GM23338 (cell line): ENCODE results near the gene AKR1B1. TPM values are rescaled to one million over a fixed set of nuclear protein-coding genes. Genes with fewer than 3 reads are reported as not detected.

Experiments used
- ATAC-seq: fragments of 200-7000 bp; cut with Tn5 transposase; 3 replicates; pipeline ENCODE4 v1.9.1; 2020
- DNase-seq: peaks from one replicate; pipeline ENCODE4 v3.0.0-alpha.2; 2015; ENCODE audit warnings: low spot score
- H2AFZ ChIP-seq: fragments of 200-600 bp; sonication (generic); 2 replicates; pipeline ENCODE4 v1.8.0; 2016; ENCODE audit warnings: antibody characterized with exemption, mild to moderate bottlenecking, moderate library complexity
- H3F3A ChIP-seq: fragments of 200-600 bp; sonication (generic); replicated peaks from 2 replicates; pipeline ENCODE4 v1.8.0; 2017; ENCODE audit warnings: antibody characterized with exemption, mixed run types, low read depth
- H3K27ac ChIP-seq: fragments of 200-600 bp; sonication (generic); 2 replicates; pipeline ENCODE4 v1.6.1; 2016; ENCODE audit warnings: low read depth
- H3K27me3 ChIP-seq: fragments of 200-600 bp; sonication (generic); 2 replicates; pipeline ENCODE4 v1.8.0; 2016; ENCODE audit warnings: mild to moderate bottlenecking, mixed run types, moderate library complexity; ENCODE audit not compliant: insufficient read depth
- H3K36me3 ChIP-seq: fragments of 200-600 bp; sonication (generic); 2 replicates; pipeline ENCODE4 v1.8.0; 2016; ENCODE audit warnings: mild to moderate bottlenecking; ENCODE audit not compliant: insufficient read depth
- H3K4me1 ChIP-seq: fragments of 200-600 bp; sonication (generic); 2 replicates; pipeline ENCODE4 v1.8.0; 2016; ENCODE audit warnings: mild to moderate bottlenecking, moderate library complexity; ENCODE audit not compliant: insufficient read depth
- H3K4me2 ChIP-seq: fragments of 200-600 bp; sonication (generic); 2 replicates; pipeline ENCODE4 v1.7.1; 2017; ENCODE audit warnings: mixed run types
- H3K4me3 ChIP-seq: fragments of 200-600 bp; sonication (generic); 2 replicates; pipeline ENCODE4 v1.6.1; 2016; ENCODE audit warnings: mixed run types
- H3K79me2 ChIP-seq: fragments of 200-600 bp; sonication (generic); replicated peaks from 2 replicates; pipeline ENCODE4 v1.8.0; 2017; ENCODE audit warnings: mild to moderate bottlenecking; ENCODE audit not compliant: insufficient read depth
- H3K9me2 ChIP-seq: fragments of 200-600 bp; sonication (generic); 2 replicates; pipeline ENCODE4 v1.8.0; 2017; ENCODE audit not compliant: insufficient read depth
- H4K20me1 ChIP-seq: fragments of 200-600 bp; sonication (generic); replicated peaks from 2 replicates; pipeline ENCODE4 v1.8.0; 2017; ENCODE audit warnings: mild to moderate bottlenecking; ENCODE audit not compliant: insufficient read depth
- H3K27ac Mint-ChIP-seq: 2 replicates; pipeline ENCODE4 v1.8.0; 2020; ENCODE audit warnings: inconsistent platforms, mild to moderate bottlenecking, moderate library complexity, mixed read lengths
- H3K27me3 Mint-ChIP-seq: 3 replicates; pipeline ENCODE4 v1.8.0; 2022; ENCODE audit warnings: low read depth, mild to moderate bottlenecking, moderate library complexity, mixed read lengths, inconsistent platforms; ENCODE audit not compliant: insufficient read depth, poor library complexity
- H3K36me3 Mint-ChIP-seq: 3 replicates; pipeline ENCODE4 v1.8.0; 2021; ENCODE audit warnings: low read depth, mild to moderate bottlenecking, inconsistent platforms, moderate library complexity, mixed read lengths
- H3K4me1 Mint-ChIP-seq: 3 replicates; pipeline ENCODE4 v1.8.0; 2020; ENCODE audit warnings: mild to moderate bottlenecking, inconsistent platforms, mixed read lengths
- H3K4me3 Mint-ChIP-seq: 3 replicates; pipeline ENCODE4 v1.8.0; 2021; ENCODE audit warnings: moderate library complexity, mild to moderate bottlenecking, inconsistent platforms, mixed read lengths
- H3K9me3 Mint-ChIP-seq: 3 replicates; pipeline ENCODE4 v1.8.0; 2020; ENCODE audit warnings: moderate library complexity, mild to moderate bottlenecking, inconsistent platforms, mixed read lengths
- CREB1 ChIP-seq: fragments of 250-450 bp; sonication (Bioruptor Pico); IDR thresholded peaks from 2 replicates; pipeline ENCODE4 v1.5.0; 2020; ENCODE audit warnings: low read depth, mild to moderate bottlenecking, moderate library complexity
- EZH2 ChIP-seq: fragments of 200-600 bp; sonication (generic); IDR thresholded peaks from one replicate; pipeline ENCODE4 v1.8.0; 2017; ENCODE audit warnings: antibody characterized with exemption, mild to moderate bottlenecking, low read depth; ENCODE audit not compliant: unreplicated experiment
- EZH2phosphoT487 ChIP-seq: fragments of 200-600 bp; sonication (generic); IDR thresholded peaks from one replicate; pipeline ENCODE4 v1.8.1; 2018; ENCODE audit warnings: antibody characterized with exemption; ENCODE audit not compliant: unreplicated experiment
- JUNB ChIP-seq: IDR thresholded peaks from one replicate; pipeline ENCODE4 v1.6.1; 2016; ENCODE audit warnings: antibody characterized with exemption; ENCODE audit not compliant: unreplicated experiment
- NANOG ChIP-seq: IDR thresholded peaks from 2 replicates; pipeline ENCODE4 v1.6.1; 2016; ENCODE audit warnings: antibody characterized with exemption, borderline replicate concordance
- POLR2AphosphoS5 ChIP-seq: IDR thresholded peaks from 2 replicates; pipeline ENCODE4 v1.6.1; 2016; ENCODE audit warnings: antibody characterized with exemption, low read depth
- STAT1 ChIP-seq: IDR thresholded peaks from one replicate; pipeline ENCODE4 v1.6.1; 2016; ENCODE audit warnings: antibody characterized with exemption; ENCODE audit not compliant: unreplicated experiment
- ZNF114 ChIP-seq: fragments of 250-450 bp; sonication (Bioruptor Pico); IDR thresholded peaks from 2 replicates; pipeline ENCODE4 v1.5.0; 2020; ENCODE audit warnings: mild to moderate bottlenecking, moderate library complexity
- ZNF331 ChIP-seq: fragments of 250-450 bp; sonication (Bioruptor Pico); IDR thresholded peaks from 2 replicates; pipeline ENCODE4 v1.5.0; 2020; ENCODE audit warnings: low read depth, mild to moderate bottlenecking, moderate library complexity
- polyA plus RNA-seq: library from polyadenylated mRNA; unstranded; fragments of >200 nt; fragmentation: Nextera tagmentation; extraction: Ambion mirVana; gene quantifications from 2 replicates; pipeline ENCODE4 v1.2.1, GENCODE V29; 2016
- total RNA-seq: library from RNA; depleted of rRNA; stranded (reverse); fragments of >200 nt; shearing (Covaris generic); gene quantifications from 2 replicates; pipeline ENCODE4 v1.2.3, GENCODE V29; 2014
- TF ChIP-seq, protein P1 (sequence below): IDR thresholded peaks from one replicate; pipeline ENCODE4 v1.6.1; 2018; ENCODE audit warnings: antibody characterized with exemption; ENCODE audit not compliant: unreplicated experiment
- TF ChIP-seq, protein P2 (sequence below): IDR thresholded peaks from 2 replicates; pipeline ENCODE4 v1.6.1; 2016; ENCODE audit warnings: antibody characterized with exemption
- TF ChIP-seq, protein P3 (sequence below), 2 experiments: fragments of 200-600 bp in 1 of 2; sonication (generic) in 1 of 2; conservative IDR thresholded peaks; 2 replicates each; pipeline versions ENCODE4 v1.5.1 to v1.6.1; 2016 to 2017; ENCODE audit warnings: antibody characterized with exemption in 2 of 2, low read depth in 2 of 2, mild to moderate bottlenecking in 2 of 2, moderate library complexity in 1 of 2

AKR1B1 gene
- total and polyA plus RNA-seq, 2 experiments from 2014 or later: 132 to 154 TPM

DNA sequence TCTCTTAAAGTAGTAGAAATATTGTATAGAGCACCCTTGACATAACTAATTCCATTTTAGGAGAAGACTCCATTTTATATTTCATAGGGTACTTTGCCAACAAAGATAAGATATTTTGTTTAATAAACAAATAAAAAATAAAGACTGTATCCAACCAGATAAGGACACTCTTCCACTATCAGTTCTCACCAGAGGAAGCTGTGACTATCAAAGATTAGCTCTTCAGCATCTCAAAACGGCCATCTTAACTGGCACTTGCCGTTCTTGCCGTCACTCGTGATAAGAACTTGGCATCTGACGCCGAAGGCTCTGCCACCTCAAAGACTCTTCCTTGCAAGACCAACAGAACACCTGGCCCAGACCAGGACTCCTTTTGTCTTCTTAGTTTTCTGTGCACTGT, 26.3 kb upstream of the AKR1B1 start (continued):
- TF ChIP-seq, protein P1, sequence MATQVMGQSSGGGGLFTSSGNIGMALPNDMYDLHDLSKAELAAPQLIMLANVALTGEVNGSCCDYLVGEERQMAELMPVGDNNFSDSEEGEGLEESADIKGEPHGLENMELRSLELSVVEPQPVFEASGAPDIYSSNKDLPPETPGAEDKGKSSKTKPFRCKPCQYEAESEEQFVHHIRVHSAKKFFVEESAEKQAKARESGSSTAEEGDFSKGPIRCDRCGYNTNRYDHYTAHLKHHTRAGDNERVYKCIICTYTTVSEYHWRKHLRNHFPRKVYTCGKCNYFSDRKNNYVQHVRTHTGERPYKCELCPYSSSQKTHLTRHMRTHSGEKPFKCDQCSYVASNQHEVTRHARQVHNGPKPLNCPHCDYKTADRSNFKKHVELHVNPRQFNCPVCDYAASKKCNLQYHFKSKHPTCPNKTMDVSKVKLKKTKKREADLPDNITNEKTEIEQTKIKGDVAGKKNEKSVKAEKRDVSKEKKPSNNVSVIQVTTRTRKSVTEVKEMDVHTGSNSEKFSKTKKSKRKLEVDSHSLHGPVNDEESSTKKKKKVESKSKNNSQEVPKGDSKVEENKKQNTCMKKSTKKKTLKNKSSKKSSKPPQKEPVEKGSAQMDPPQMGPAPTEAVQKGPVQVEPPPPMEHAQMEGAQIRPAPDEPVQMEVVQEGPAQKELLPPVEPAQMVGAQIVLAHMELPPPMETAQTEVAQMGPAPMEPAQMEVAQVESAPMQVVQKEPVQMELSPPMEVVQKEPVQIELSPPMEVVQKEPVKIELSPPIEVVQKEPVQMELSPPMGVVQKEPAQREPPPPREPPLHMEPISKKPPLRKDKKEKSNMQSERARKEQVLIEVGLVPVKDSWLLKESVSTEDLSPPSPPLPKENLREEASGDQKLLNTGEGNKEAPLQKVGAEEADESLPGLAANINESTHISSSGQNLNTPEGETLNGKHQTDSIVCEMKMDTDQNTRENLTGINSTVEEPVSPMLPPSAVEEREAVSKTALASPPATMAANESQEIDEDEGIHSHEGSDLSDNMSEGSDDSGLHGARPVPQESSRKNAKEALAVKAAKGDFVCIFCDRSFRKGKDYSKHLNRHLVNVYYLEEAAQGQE: no peak
- TF ChIP-seq, protein P2, sequence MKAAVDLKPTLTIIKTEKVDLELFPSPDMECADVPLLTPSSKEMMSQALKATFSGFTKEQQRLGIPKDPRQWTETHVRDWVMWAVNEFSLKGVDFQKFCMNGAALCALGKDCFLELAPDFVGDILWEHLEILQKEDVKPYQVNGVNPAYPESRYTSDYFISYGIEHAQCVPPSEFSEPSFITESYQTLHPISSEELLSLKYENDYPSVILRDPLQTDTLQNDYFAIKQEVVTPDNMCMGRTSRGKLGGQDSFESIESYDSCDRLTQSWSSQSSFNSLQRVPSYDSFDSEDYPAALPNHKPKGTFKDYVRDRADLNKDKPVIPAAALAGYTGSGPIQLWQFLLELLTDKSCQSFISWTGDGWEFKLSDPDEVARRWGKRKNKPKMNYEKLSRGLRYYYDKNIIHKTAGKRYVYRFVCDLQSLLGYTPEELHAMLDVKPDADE: no peak
- TF ChIP-seq STAT1 (no peak), POLR2AphosphoS5 (no peak), JUNB (no peak), ZNF331 (CRISPR knock-in tag) (no peak), CREB1 (CRISPR knock-in tag) (no peak)
- TF ChIP-seq, protein P3, sequence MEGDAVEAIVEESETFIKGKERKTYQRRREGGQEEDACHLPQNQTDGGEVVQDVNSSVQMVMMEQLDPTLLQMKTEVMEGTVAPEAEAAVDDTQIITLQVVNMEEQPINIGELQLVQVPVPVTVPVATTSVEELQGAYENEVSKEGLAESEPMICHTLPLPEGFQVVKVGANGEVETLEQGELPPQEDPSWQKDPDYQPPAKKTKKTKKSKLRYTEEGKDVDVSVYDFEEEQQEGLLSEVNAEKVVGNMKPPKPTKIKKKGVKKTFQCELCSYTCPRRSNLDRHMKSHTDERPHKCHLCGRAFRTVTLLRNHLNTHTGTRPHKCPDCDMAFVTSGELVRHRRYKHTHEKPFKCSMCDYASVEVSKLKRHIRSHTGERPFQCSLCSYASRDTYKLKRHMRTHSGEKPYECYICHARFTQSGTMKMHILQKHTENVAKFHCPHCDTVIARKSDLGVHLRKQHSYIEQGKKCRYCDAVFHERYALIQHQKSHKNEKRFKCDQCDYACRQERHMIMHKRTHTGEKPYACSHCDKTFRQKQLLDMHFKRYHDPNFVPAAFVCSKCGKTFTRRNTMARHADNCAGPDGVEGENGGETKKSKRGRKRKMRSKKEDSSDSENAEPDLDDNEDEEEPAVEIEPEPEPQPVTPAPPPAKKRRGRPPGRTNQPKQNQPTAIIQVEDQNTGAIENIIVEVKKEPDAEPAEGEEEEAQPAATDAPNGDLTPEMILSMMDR (conservative IDR thresholded peaks at IDR 0.05; ENCODE audit: low read depth in 2 of 2): no peak

DNA sequence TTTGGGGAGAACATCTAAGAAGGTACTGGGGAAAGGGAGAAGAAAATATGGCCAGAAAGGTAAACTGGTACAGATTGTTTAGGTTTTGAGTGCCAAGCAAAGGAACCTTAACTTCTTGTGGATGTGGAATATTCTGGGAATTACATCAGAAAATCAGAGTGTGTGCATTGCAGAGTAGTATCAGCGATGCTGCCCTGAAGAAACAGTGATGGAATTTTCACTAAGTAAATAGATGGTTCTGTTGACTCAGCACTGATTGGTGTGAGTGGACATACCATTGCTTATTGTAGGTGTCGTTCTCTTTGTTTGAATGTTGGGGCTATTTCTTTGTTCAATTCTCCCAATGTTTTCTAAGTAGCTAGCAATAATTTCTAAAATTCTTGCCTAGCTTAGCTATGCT, 24.4 kb upstream of the AKR1B1 start:
- Histone ChIP-seq H3K79me2 (no peaks in the 10 kb centered on the region), H3K4me3 (no peak overlapping the region), H4K20me1 (no peaks in the 10 kb centered on the region), H3K4me2 (no peak overlapping the region), H3F3A (no peaks in the 10 kb centered on the region), H3K36me3 (no peaks in the 10 kb centered on the region), H2AFZ (no peak overlapping the region; the same call in 1 of the 2 replicates), H3K9me2 (0 out of 2 replicates have a peak, but pooled peaks cover 3% of the 10 kb centered on the region), H3K27me3 (no peaks in the 10 kb centered on the region), H3K4me1 (no peaks in the 10 kb centered on the region), H3K27ac (no peak overlapping the region)
- Mint-ChIP-seq H3K4me1 (peaks cover 12% of the 10 kb centered on the region), H3K27ac (no peak overlapping the region), H3K9me3 (peaks cover 14% of the 10 kb centered on the region; the same call in 2 of the 3 replicates), H3K27me3 (no peaks in the 10 kb centered on the region), H3K36me3 (peaks cover 5% of the 10 kb centered on the region; the same call in 2 of the 3 replicates), H3K4me3 (no peak overlapping the region)
- DNase-seq (no peak), ATAC-seq (no peak)
- no peak for TF ChIP-seq JUNB
- no peak for TF ChIP-seq EZH2
- no peak for TF ChIP-seq ZNF331 (CRISPR knock-in tag)
- TF ChIP-seq, protein P1: no peak
- no peak for TF ChIP-seq ZNF114 (CRISPR knock-in tag)
- TF ChIP-seq EZH2phosphoT487: no peak
- TF ChIP-seq STAT1: no peak
- TF ChIP-seq POLR2AphosphoS5: no peak
- no peak for TF ChIP-seq NANOG
- TF ChIP-seq CREB1 (CRISPR knock-in tag): no peak
- TF ChIP-seq, protein P2: no peak
- TF ChIP-seq, protein P3 (conservative IDR thresholded peaks at IDR 0.05; ENCODE audit: low read depth in 2 of 2): no peak
